H1 (cell line): Measurements from ENCODE around the gene RPP25. TPM values are rescaled to one million over a fixed set of nuclear protein-coding genes. Genes with fewer than 3 reads are reported as not detected.

Experiments used
- CTCF ChIA-PET: fragments of 300-600 bp; sonication (Branson Sonifier 250); formaldehyde crosslinking; loops from one replicate; lab custom pipeline; 2021; ENCODE audit not compliant: partially characterized antibody; lab: Charles Lee
- POLR2A ChIA-PET: fragments of 300-600 bp; sonication (Branson Sonifier 250); formaldehyde crosslinking; loops from one replicate; lab custom pipeline; 2021; ENCODE audit warnings: inconsistent platforms; ENCODE audit not compliant: partially characterized antibody; lab: Charles Lee
- DNase-seq, 2 experiments: peaks; one replicate each; pipeline versions ENCODE4 v3.0.0 to v3.0.0-alpha.2; 2010 to 2022; ENCODE audit warnings: low spot score in 2 of 2, low read depth in 1 of 2, mixed read lengths in 1 of 2
- FAIRE-seq: peaks from 2 replicates; lab custom pipeline; 2011; peaks lifted over from hg19 to GRCh38; lab: Jason Lieb, UNC
- H2AFZ ChIP-seq: 2 replicates; pipeline ENCODE4 v1.8.1; 2012; ENCODE audit warnings: low read length, inconsistent platforms
- H2AK5ac ChIP-seq: 2 replicates; pipeline ENCODE4 v1.6.1; 2013; ENCODE audit warnings: low read depth, low read length
- H2BK120ac ChIP-seq: replicated peaks from 2 replicates; pipeline ENCODE3; 2013; ENCODE audit warnings: low read depth, low read length, inconsistent platforms
- H2BK12ac ChIP-seq: 2 replicates; pipeline ENCODE4 v1.6.1; 2013; ENCODE audit warnings: low read depth, low read length
- H2BK15ac ChIP-seq: 2 replicates; pipeline ENCODE4 v1.6.1; 2013; ENCODE audit warnings: low read length
- H2BK20ac ChIP-seq: 2 replicates; pipeline ENCODE4 v1.6.1; 2013; ENCODE audit warnings: low read length
- H2BK5ac ChIP-seq: 2 replicates; pipeline ENCODE4 v1.6.1; 2013; ENCODE audit warnings: low read depth, low read length
- H3K14ac ChIP-seq: 2 replicates; pipeline ENCODE4 v1.6.1; 2013; ENCODE audit warnings: inconsistent platforms; ENCODE audit not compliant: insufficient read length
- H3K18ac ChIP-seq: 2 replicates; pipeline ENCODE4 v1.6.1; 2013; ENCODE audit warnings: low read length; ENCODE audit errors: extremely low read depth
- H3K23ac ChIP-seq: 2 replicates; pipeline ENCODE4 v1.6.1; 2013; ENCODE audit warnings: inconsistent platforms; ENCODE audit not compliant: insufficient read length
- H3K23me2 ChIP-seq: 2 replicates; pipeline ENCODE4 v1.6.1; 2013; ENCODE audit warnings: low read depth, low read length
- H3K27ac ChIP-seq: 2 replicates; pipeline ENCODE4 v1.6.1; 2011; ENCODE audit warnings: low read depth, low read length, inconsistent platforms
- H3K27me3 ChIP-seq, 4 experiments: replicated peaks in 1 of 4; 1 replicate in 1 of 4; 2 replicates in 3 of 4; pipeline versions ENCODE4 v1.6.1 to v1.8.1; 2011 to 2013; ENCODE audit warnings: low read length in 3 of 4, mild to moderate bottlenecking in 3 of 4, inconsistent platforms in 2 of 4, mixed read lengths in 2 of 4, moderate library complexity in 1 of 4; ENCODE audit not compliant: control insufficient read depth in 3 of 4, insufficient read depth in 3 of 4; ENCODE audit errors: extremely low read depth in 1 of 4
- H3K36me3 ChIP-seq, 4 experiments: 2 replicates each; pipeline versions ENCODE4 v1.6.1 to v1.8.1; 2011 to 2013; ENCODE audit warnings: mild to moderate bottlenecking in 4 of 4, low read length in 3 of 4, moderate library complexity in 2 of 4, control low read depth in 1 of 4, inconsistent platforms in 1 of 4; ENCODE audit not compliant: insufficient read depth in 4 of 4, control insufficient read depth in 2 of 4
- H3K4ac ChIP-seq: replicated peaks from 2 replicates; pipeline ENCODE3; 2013; ENCODE audit warnings: low read length, low read depth, mixed read lengths, inconsistent platforms; ENCODE audit not compliant: insufficient read length
- H3K4me1 ChIP-seq, 4 experiments: replicated peaks in 1 of 4; 1 replicate in 1 of 4; 2 replicates in 3 of 4; pipeline versions ENCODE4 v1.6.1 to v1.8.1; 2011 to 2013; ENCODE audit warnings: low read length in 3 of 4, inconsistent platforms in 2 of 4, mixed read lengths in 1 of 4; ENCODE audit not compliant: insufficient read depth in 4 of 4, control insufficient read depth in 3 of 4
- H3K4me2 ChIP-seq, 2 experiments: 2 replicates each; pipeline versions ENCODE4 v1.6.1 to v1.8.1; 2011 to 2013; ENCODE audit warnings: low read depth in 2 of 2, low read length in 2 of 2, control low read depth in 1 of 2, inconsistent platforms in 1 of 2, mild to moderate bottlenecking in 1 of 2; ENCODE audit not compliant: insufficient read depth in 1 of 2
- H3K4me3 ChIP-seq, 4 experiments: fragments of 200-600, 300-600 bp in 1 of 4; sonication (generic), shearing (Covaris generic), sonication (Bioruptor Twin) in 1 of 4; 2 replicates each; pipeline versions ENCODE4 v1.5.1 to v1.8.1; 2011 to 2016; ENCODE audit warnings: low read length in 4 of 4, low read depth in 3 of 4, control low read depth in 2 of 4, inconsistent platforms in 2 of 4, mild to moderate bottlenecking in 2 of 4, mixed read lengths in 1 of 4, moderate library complexity in 1 of 4; ENCODE audit not compliant: insufficient read depth in 2 of 4; ENCODE audit errors: extremely low read depth in 1 of 4
- H3K56ac ChIP-seq: replicated peaks from 2 replicates; pipeline ENCODE3; 2013; ENCODE audit warnings: low read depth, mild to moderate bottlenecking, mixed read lengths, low read length, inconsistent platforms; ENCODE audit not compliant: insufficient read length
- H3K79me1 ChIP-seq: 2 replicates; pipeline ENCODE4 v1.6.1; 2013; ENCODE audit warnings: low read depth, low read length, control low read depth
- H3K79me2 ChIP-seq, 2 experiments: 2 replicates each; pipeline versions ENCODE4 v1.6.1 to v1.8.1; 2012 to 2013; ENCODE audit warnings: low read length in 2 of 2, mild to moderate bottlenecking in 2 of 2, inconsistent platforms in 1 of 2; ENCODE audit not compliant: insufficient read depth in 2 of 2, control insufficient read depth in 1 of 2
- H3K9ac ChIP-seq, 4 experiments: replicated peaks in 1 of 4; 1 replicate in 1 of 4; 2 replicates in 3 of 4; pipeline versions ENCODE4 v1.6.1 to v1.8.1; 2011 to 2013; ENCODE audit warnings: low read depth in 3 of 4, low read length in 3 of 4, control low read depth in 2 of 4, mild to moderate bottlenecking in 2 of 4, moderate library complexity in 2 of 4, inconsistent platforms in 1 of 4; ENCODE audit errors: extremely low read depth in 1 of 4
- H3K9me3 ChIP-seq, 2 experiments: 2 replicates each; pipeline versions ENCODE4 v1.6.1 to v1.8.1; 2012 to 2013; ENCODE audit warnings: mild to moderate bottlenecking in 2 of 2, moderate library complexity in 2 of 2, control low read depth in 1 of 2, inconsistent platforms in 1 of 2, low read depth in 1 of 2, low read length in 1 of 2, mixed read lengths in 1 of 2; ENCODE audit not compliant: insufficient read depth in 2 of 2
- H4K20me1 ChIP-seq, 2 experiments: replicated peaks in 1 of 2; 2 replicates each; pipeline versions ENCODE3 to v1.8.1; 2011 to 2013; ENCODE audit warnings: inconsistent platforms in 2 of 2, low read length in 2 of 2, mild to moderate bottlenecking in 1 of 2; ENCODE audit not compliant: insufficient read depth in 2 of 2, control insufficient read depth in 1 of 2
- H4K5ac ChIP-seq: 2 replicates; pipeline ENCODE4 v1.6.1; 2013; ENCODE audit warnings: low read length, low read depth, mixed read lengths, inconsistent platforms; ENCODE audit not compliant: insufficient read length
- H4K8ac ChIP-seq: 2 replicates; pipeline ENCODE4 v1.8.0; 2013; ENCODE audit warnings: mild to moderate bottlenecking, moderate library complexity, low read length, inconsistent platforms; ENCODE audit not compliant: insufficient read depth; ENCODE audit errors: extremely low read depth
- H4K91ac ChIP-seq: replicated peaks from 2 replicates; pipeline ENCODE3; 2013; ENCODE audit warnings: low read length, mixed read lengths, inconsistent platforms; ENCODE audit not compliant: insufficient read length
- CBX8 ChIP-seq: fragments of 300-800, 300-1000 bp; sonication (generic); IDR thresholded peaks from 2 replicates; pipeline ENCODE4 v1.7.1; 2016; ENCODE audit warnings: low read depth, low read length, borderline replicate concordance
- CTBP2 ChIP-seq: IDR thresholded peaks from 2 replicates; pipeline ENCODE4 v1.7.0; 2011; ENCODE audit warnings: borderline replicate concordance, mild to moderate bottlenecking, moderate library complexity, mixed read lengths, low read length; ENCODE audit not compliant: insufficient read depth, insufficient read length
- EGR1 ChIP-seq: IDR thresholded peaks from 2 replicates; pipeline ENCODE4 v1.6.1; 2011; ENCODE audit warnings: low read depth, low read length, borderline replicate concordance
- EZH2 ChIP-seq: fragments of 200-600 bp; sonication (generic); IDR thresholded peaks from 2 replicates; pipeline ENCODE4 v1.7.1; 2012; ENCODE audit warnings: low read depth, mild to moderate bottlenecking, moderate library complexity, low read length, inconsistent platforms; ENCODE audit not compliant: severe bottlenecking
- KDM4A ChIP-seq: IDR thresholded peaks from one replicate; pipeline ENCODE4 v1.7.1; 2012; ENCODE audit warnings: low read depth, mild to moderate bottlenecking, moderate library complexity, low read length, inconsistent platforms; ENCODE audit not compliant: severe bottlenecking
- WGBS, 2 experiments: shearing (Covaris generic) in 1 of 2; methylation state at CpG; one replicate each; pipeline versions ENCODE4 v1.1.6 to v1.1.7; 2013 to 2015; ENCODE audit warnings: low lambda C conversion rate in 2 of 2, mixed read lengths in 2 of 2, inconsistent platforms in 1 of 2, low coverage in 1 of 2, missing lambda C conversion rate in 1 of 2; ENCODE audit not compliant: insufficient replicate concordance in 2 of 2, insufficient coverage in 1 of 2, insufficient read length in 1 of 2; ENCODE audit errors: extremely low coverage in 1 of 2, missing lambda C conversion rate in 1 of 2; 5-methylcytosine and 5-hydroxymethylcytosine counted together
- polyA plus RNA-seq, 7 experiments: library from polyadenylated mRNA; depleted of rRNA in 3 of 7; stranded (reverse) in 5 of 7; unstranded in 2 of 7; fragments of >200 nt in 5 of 7; fragments of 200-250 nt in 2 of 7; gene quantifications; 1 replicate in 5 of 7; 2 replicates in 1 of 7; 4 replicates in 1 of 7; pipeline versions ENCODE4 v1.2.1 to v1.2.3, GENCODE V29; 2011 to 2013; ENCODE audit warnings: missing spikeins in 2 of 7, mixed read lengths in 2 of 7
- total RNA-seq: library from RNA; stranded (reverse); fragmentation: NEBNext Ultra II Directional; extraction: Animal tissue kit (Norgen Biotek cat#: 25700); gene quantifications from 2 replicates; pipeline ENCODE4 v1.2.1, GENCODE V29; 2021

RPP25 gene
- total and polyA plus RNA-seq, 2 of the 8 experiments (the other 6 are each of a cell fraction or from before 2014, with no cell fraction given) = 17.4 to 19.8 TPM

DNA sequence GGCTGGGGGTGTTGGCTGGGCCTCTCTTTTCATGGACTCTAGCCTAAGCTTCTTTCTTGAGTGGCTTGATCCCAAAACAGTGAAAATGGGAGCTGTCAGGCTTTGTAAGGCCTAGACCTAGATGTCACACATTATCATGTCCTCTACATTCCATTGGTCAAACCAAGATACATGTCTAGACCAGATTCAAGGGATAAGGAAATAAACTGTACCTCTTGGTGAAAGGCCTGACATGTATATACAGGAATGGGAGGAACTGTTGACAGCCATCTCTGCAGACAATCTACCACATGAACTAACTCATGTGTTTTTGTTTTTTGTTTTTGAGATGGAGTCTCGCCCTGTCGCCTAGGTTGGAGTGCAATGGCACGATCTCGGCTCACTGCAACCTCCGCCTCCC is 11.1 kb upstream of the RPP25 start:
- CTCF ChIA-PET = interaction anchor here (0.6 to 2.0 kb wide), 9 partner anchors 8 to 709 kb away, joined by 3 to 7 read pairs (median 4); no protein-coding TSS in a partner anchor
- H2AK5ac ChIP-seq = no peak overlapping the region
- H2BK5ac ChIP-seq = no peak overlapping the region
- POLR2A ChIA-PET = interaction anchor here (0.9 kb wide), 1 partner anchor 28 kb away, joined by 3 read pairs; the partner anchor contains the start of gene SCAMP5
- H3K36me3 ChIP-seq = no peaks in the 10 kb centered on the region
- no peak overlapping the region for H3K23ac ChIP-seq
- no peak for DNase-seq
- H3K4ac ChIP-seq = no peak overlapping the region
- H3K56ac ChIP-seq = no peak overlapping the region
- no peaks in the 10 kb centered on the region; a peak in 1 of 7 replicates for H3K27me3 ChIP-seq
- no peak overlapping the region for H3K4me2 ChIP-seq
- H3K18ac ChIP-seq = no peak overlapping the region
- no peak overlapping the region for H3K27ac ChIP-seq
- H2BK120ac ChIP-seq = no peak overlapping the region
- no peak overlapping the region for H3K14ac ChIP-seq
- no peak for TF ChIP-seq EZH2
- TF ChIP-seq CTBP2 = no peak
- TF ChIP-seq KDM4A = no peak
- no peak for TF ChIP-seq CBX8
- no peak for TF ChIP-seq EGR1
- TF ChIP-seq, all 59 proteins: peak for 0
- Histone ChIP-seq H2BK20ac (no peak overlapping the region), H2AFZ (no peak overlapping the region), H3K9me3 (no peaks in the 10 kb centered on the region), H3K4me3 (no peak overlapping the region), H3K4me1 (peaks cover 0 to 2% (median 0%) of the 10 kb centered on the region in 4 experiments; a peak in 3 of 7 replicates), H4K20me1 (no peaks in the 10 kb centered on the region), H3K23me2 (no peaks in the 10 kb centered on the region), H2BK15ac (no peak overlapping the region), H4K8ac (no peak overlapping the region), H3K79me2 (no peaks in the 10 kb centered on the region), H3K9ac (no peak overlapping the region), H3K79me1 (no peaks in the 10 kb centered on the region), H4K91ac (no peak overlapping the region), H2BK12ac (no peak overlapping the region), H4K5ac (no peak overlapping the region)
- WGBS, 2 experiments = 83% methylated on average over 5 of the region's 5 CpGs; no CpG with 5 or more reads in 1 of the 2 experiments
- FAIRE-seq = no peak
